Stomach smooth muscle (tissue), 2 donors: ENCODE results near the gene WWTR1.

ENCODE experiments used
- H3K27ac ChIP-seq: one replicate; pipeline ENCODE4 v1.7.0; 2013; ENCODE audit warnings: mild to moderate bottlenecking, low read length, inconsistent platforms
- H3K27me3 ChIP-seq, 2 donors: one replicate each; pipeline ENCODE4 v1.7.0; 2013; ENCODE audit warnings: low read length in 2 of 2; ENCODE audit not compliant: insufficient read depth in 2 of 2, control insufficient read depth in 1 of 2
- H3K36me3 ChIP-seq, 2 donors: one replicate each; pipeline ENCODE4 v1.7.0; 2013; ENCODE audit warnings: low read length in 2 of 2; ENCODE audit not compliant: control insufficient read depth in 2 of 2, insufficient read depth in 2 of 2
- H3K4me1 ChIP-seq: one replicate; pipeline ENCODE4 v1.7.0; 2013; ENCODE audit warnings: low read length; ENCODE audit not compliant: control insufficient read depth, insufficient read depth
- H3K4me3 ChIP-seq, 2 donors: one replicate each; pipeline ENCODE4 v1.7.0; 2013; ENCODE audit warnings: low read length in 2 of 2
- H3K9ac ChIP-seq, 2 donors: one replicate each; pipeline ENCODE4 v1.7.0; 2013; ENCODE audit warnings: low read length in 2 of 2, mild to moderate bottlenecking in 1 of 2
- H3K9me3 ChIP-seq, 2 donors: one replicate each; pipeline ENCODE4 v1.7.0; 2013; ENCODE audit warnings: low read length in 2 of 2; ENCODE audit not compliant: control insufficient read depth in 2 of 2
- donor health status: healthy.
- donor health status: Pancreatic carcinoma.

WWTR1 gene

DNA sequence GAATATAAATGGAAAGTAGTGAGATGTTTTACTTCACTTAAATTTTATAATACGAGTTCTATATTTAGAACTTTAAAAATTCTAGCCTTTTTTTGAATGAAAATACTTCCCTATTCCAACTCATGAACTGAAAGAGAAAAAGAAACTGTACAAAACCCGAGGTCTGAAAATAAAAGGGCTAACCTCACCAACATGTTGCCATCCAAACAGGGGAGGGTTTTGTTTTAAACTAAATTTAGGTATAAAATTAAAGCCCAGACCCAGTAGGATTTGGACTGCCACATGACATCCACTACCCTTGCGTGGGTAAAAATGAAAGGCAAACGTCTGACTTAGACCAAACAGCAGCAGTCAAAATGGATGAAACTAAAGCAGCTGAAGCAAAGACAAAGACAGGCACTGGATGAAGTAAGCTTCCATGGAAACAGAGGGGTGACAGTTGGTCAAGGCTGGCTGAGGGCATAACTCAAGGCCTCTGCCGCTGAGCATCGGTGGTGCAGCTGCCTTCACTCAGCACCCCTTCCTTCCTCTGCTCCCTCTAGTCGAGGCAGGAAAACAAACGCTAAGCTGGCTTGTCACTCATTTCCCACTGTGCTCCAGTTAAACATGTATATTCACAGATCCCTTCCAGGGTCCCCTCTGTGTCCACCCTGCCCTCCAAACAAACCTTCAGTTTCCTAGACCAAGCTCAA lies 125.2 kb downstream of the WWTR1 start:
- Histone ChIP-seq H3K27ac (peak overlapping the region; percentile 73), H3K4me1 (peaks cover 41% of the 10 kb centered on the region), H3K36me3 (no peaks in the 10 kb centered on the region), H3K4me3 (peak overlapping the region; percentile 37 to 52), H3K9ac (peak overlapping the region; percentile 31 to 37), H3K27me3 (no peaks in the 10 kb centered on the region), H3K9me3 (no peaks in the 10 kb centered on the region)

DNA sequence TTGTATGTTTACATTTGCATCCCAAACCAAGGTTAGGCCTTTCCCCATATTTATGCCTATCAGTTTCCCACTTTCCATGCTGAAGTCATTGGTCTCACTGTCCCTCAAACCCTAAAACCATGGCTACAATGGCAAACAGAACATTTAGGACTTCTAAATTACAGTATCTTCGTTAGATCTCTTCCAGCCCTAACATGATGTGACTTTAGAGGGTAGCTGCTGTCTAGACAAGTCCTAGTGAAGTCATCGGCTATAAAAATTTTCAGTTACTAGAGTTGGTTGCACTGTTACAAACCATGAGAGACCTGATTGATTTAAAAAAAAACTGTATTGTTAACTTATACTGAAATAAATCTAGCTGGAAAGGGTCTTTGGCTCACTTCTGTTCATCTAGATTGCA lies 128.7 kb downstream of the WWTR1 start:
- H3K36me3 ChIP-seq, result peaks cover 9% of the 10 kb centered on the region in 2 donors
- no peak overlapping the region for H3K4me3 ChIP-seq
- H3K27ac ChIP-seq, result no peak overlapping the region
- no peaks in the 10 kb centered on the region for H3K9me3 ChIP-seq
- H3K9ac ChIP-seq, result no peak overlapping the region
- H3K4me1 ChIP-seq, result peaks cover 14% of the 10 kb centered on the region
- H3K27me3 ChIP-seq, result no peaks in the 10 kb centered on the region

DNA sequence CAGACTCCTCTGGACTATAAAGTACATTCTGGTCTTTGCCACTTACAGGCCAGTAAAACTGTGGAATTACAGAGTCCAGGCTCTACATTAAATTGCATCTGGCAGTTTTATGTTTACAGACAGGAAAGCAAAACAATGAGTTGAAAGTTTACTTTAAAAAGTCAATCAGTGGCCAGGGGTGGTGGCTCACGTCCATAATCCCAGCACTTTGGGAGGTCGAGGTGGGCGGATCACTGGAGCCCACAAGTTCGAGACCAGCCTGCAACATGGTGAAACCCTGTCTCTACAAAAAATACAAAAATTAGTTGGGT lies 129.5 kb downstream of the WWTR1 start:
- Histone ChIP-seq H3K9me3 (no peaks in the 10 kb centered on the region), H3K27ac (no peak overlapping the region), H3K27me3 (no peaks in the 10 kb centered on the region), H3K4me3 (no peak overlapping the region), H3K9ac (no peak overlapping the region), H3K36me3 (peaks cover 12 to 17% of the 10 kb centered on the region in 2 donors), H3K4me1 (peaks cover 9% of the 10 kb centered on the region)

DNA sequence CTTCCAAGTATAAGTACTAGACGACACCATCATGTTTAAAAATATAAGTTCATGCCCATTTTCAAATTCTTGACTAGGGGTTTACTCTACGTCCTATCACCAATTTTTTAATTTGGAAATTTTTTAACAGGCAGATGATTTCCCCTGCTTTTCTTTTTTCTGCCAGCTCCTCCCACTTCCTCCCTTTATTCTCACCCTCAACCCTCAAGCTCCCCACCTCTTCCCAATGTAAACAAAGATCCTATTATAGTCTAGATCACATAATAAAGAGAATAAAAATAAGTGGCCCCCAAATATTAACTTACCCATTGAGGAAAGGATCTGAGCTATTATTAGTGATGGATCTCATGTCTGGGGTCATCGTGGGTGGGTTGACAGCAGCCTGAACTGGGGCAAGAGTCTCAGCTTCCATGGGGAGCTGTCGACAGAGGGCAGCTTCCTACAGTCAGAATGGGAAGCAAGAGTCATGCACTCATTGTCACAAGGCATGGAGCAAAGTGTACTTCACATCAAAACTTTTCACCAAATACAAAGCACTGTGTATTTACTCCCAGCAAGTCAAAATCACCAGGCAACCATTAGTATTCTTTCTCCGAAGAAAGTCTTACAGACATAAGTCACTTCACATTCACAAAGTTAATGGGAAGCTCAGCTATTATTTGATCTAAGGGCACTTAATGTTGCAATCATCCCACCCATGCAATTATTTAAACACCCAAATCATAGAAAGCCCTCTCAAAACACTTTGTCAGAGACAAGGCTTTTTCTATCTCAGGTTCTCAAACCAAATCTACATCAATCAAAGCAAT lies 130.1 kb downstream of the WWTR1 start:
- Histone ChIP-seq H3K4me1 (peaks cover 3% of the 10 kb centered on the region), H3K36me3 (peaks cover 12 to 17% of the 10 kb centered on the region in 2 donors), H3K9me3 (no peaks in the 10 kb centered on the region), H3K27me3 (no peaks in the 10 kb centered on the region), H3K4me3 (no peak overlapping the region), H3K27ac (no peak overlapping the region), H3K9ac (no peak overlapping the region)

DNA sequence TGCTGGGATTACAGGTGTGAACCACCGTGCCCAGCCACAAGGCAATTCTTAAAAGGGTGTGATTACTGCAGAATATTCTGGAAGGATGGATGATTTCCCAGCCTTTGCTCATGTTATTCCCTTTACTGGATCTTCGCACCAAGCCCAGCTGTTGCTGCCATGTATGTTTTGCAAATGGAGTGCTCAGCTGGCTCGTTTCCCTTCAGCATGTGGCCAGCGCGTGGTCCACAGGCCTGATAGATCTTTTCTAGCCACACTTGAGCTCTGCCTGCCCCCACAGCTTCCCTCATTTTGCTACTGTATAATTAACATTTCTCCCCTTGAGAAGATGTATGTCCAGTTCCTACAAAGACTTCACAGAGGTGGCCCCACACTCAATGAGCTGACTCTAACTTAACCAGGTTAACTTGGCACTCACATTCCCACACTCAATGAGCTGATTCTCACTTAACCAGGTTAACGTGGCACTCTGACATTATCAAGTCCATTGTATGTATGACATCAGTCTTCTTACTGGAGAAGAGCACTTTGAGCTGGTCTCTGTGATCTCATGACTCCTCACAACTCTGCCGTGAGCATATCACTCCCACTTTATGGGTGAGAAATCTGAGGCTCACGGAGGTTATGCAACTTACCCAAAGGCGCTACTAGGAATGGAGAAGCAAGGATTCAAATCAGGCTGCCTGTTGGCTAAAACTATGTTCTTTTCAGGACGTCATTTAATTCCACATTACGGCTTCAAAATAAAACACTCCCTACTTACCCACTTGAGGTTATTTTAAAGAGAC lies 134.1 kb downstream of the WWTR1 start:
- no peak overlapping the region for H3K9ac ChIP-seq
- H3K4me1 ChIP-seq, result no peaks in the 10 kb centered on the region
- no peaks in the 10 kb centered on the region for H3K9me3 ChIP-seq
- no peak overlapping the region for H3K4me3 ChIP-seq
- peaks cover 23 to 34% of the 10 kb centered on the region in 2 donors for H3K36me3 ChIP-seq
- H3K27me3 ChIP-seq, result no peaks in the 10 kb centered on the region
- H3K27ac ChIP-seq, result no peak overlapping the region

DNA sequence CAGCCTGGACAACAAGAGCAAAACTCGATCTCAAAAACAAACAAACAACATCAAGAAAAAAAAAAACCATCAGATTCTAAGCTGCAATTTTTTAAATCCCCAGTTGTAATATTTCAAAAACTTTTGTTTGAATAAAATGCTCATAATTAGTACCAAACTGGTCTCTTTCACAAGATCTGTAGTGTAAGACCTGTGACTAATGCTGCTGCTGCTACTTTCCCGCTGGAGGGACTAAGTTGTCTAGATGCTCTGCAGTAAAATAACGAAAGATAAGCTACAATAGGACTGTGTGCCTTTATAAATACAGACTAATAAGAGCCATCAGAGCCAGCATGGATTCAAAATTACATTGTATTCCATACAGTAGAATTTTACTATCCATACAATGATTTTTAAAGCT lies 137.9 kb downstream of the WWTR1 start:
- Histone ChIP-seq H3K4me1 (no peaks in the 10 kb centered on the region), H3K4me3 (no peak overlapping the region), H3K27me3 (no peaks in the 10 kb centered on the region), H3K27ac (no peak overlapping the region), H3K9ac (no peak overlapping the region), H3K36me3 (peaks cover 18 to 31% of the 10 kb centered on the region in 2 donors), H3K9me3 (no peaks in the 10 kb centered on the region)

DNA sequence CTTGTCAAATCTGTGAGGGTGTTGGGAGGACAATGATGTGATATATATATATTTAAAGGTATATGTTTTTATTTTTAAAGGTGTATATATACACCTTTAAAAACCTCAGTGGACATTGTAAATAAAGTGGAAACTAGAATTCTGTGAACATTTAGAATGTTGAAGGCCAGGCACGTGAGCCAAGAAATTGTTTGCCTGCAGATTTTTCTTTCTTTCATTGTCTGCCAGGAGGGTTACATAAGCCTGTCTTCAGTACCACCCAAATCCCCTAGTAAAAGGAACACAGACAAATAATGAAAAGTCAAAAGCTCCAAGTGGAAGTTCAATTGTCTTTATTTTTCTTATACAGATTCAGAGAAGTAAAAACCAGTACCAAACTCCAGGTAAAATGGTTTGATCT lies 140.9 kb downstream of the WWTR1 start:
- H3K4me1 ChIP-seq, result peaks cover 8% of the 10 kb centered on the region
- no peaks in the 10 kb centered on the region for H3K27me3 ChIP-seq
- H3K9me3 ChIP-seq, result no peaks in the 10 kb centered on the region
- no peak overlapping the region for H3K27ac ChIP-seq
- H3K36me3 ChIP-seq, result peaks cover 8 to 26% of the 10 kb centered on the region in 2 donors
- H3K9ac ChIP-seq, result no peak overlapping the region
- H3K4me3 ChIP-seq, result no peak overlapping the region

DNA sequence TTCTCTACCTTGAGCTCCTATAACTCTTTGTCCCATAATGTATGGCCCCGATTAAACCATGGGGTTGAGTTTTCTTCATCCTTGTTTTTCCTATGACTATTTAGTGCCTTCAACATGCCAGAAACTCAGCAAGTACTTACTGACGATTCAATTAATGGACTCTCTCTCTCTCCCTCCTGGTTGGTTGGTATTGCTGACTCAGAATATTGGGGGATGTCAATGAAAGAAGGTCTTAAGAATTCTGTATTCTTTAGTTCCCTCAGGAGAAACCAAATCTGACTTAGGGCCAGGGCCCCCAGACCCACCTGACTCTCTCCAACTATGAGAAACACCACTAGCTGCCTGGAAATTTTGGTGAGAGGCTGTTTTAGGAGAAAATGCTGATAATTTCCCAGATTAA lies 142.6 kb downstream of the WWTR1 start:
- Histone ChIP-seq H3K9me3 (no peaks in the 10 kb centered on the region), H3K4me1 (peaks cover 8% of the 10 kb centered on the region), H3K4me3 (no peak overlapping the region), H3K36me3 (peaks cover 8 to 12% of the 10 kb centered on the region in 2 donors), H3K27me3 (no peaks in the 10 kb centered on the region), H3K27ac (no peak overlapping the region), H3K9ac (no peak overlapping the region)

DNA sequence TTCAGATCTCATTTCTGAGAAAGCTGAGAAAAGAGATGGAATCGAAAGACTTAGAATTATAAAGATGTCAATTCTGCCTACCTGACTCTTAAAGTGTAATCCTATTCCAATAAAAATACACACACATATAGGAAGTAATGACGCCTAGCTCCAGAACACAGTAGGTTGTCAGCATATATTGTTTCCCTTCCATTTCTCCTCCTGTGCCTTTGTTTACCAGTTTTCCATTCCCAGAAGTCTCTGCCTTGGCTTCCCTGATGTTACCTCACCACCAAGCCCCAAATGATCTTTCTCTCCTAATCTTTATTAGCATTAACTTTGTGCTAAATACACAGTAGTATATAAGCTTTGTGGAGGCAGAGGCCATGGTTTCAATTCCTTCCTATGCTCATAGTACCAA lies 143.4 kb downstream of the WWTR1 start:
- Histone ChIP-seq H3K4me3 (no peak overlapping the region), H3K27ac (no peak overlapping the region), H3K9me3 (no peaks in the 10 kb centered on the region), H3K36me3 (peaks cover 4 to 7% of the 10 kb centered on the region in 2 donors), H3K27me3 (no peaks in the 10 kb centered on the region), H3K9ac (no peak overlapping the region), H3K4me1 (peaks cover 8% of the 10 kb centered on the region)

DNA sequence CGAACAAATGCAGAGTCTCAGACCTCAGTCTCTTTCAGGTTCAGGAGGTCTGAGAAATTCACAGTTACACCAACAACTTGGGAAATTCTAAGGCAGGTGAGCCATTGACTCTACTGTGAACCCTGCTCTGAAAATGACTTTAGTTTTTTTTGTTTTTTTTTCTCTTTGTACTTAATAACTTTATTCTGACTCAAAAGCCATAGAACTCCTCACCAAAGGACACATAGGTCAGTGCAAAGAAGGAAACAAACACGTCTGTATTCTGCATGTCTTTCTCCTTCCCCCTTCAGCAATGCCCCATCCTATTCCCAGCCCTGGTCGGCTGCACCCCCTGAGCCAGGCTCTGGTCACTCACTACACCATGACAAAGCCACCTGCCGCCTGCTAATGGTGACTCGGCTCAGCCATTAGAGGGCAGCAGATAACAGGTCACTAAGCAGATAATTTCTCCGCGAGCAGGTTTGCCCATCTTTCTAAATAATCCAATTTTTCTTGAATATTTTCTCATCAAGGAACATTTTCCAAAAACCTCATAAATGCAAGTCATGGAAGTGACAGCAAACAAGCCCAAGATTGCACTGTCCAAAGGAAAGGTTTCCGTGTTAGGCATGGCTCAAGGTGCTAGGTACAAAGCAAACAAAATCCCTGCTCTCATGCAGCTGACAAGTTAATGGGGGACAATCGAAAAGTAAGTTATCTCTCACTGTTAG lies 145.6 kb downstream of the WWTR1 start:
- Histone ChIP-seq H3K9me3 (no peaks in the 10 kb centered on the region), H3K9ac (no peak overlapping the region), H3K4me3 (peak overlapping the region; percentile 23 to 41), H3K36me3 (no peaks in the 10 kb centered on the region), H3K27me3 (no peaks in the 10 kb centered on the region), H3K27ac (no peak overlapping the region), H3K4me1 (peaks cover 8% of the 10 kb centered on the region)
